NCI-H1436 (cell line): Measurements from ENCODE around the gene LITAF.
"Not testable (repeated sequence)": the region's sequence is repeated elsewhere in the genome, so short reads cannot be mapped to it uniquely, and the experiment has no call there.

Source experiments
- DNase-seq: peaks from one replicate; lab custom pipeline; 2025; lab: John Stamatoyannopoulos, UW

The LITAF gene

GRCh38 chr16:11515540-11516430 lies 70.9 kb downstream of the LITAF start:
- no peak for DNase-seq

GRCh38 chr16:11514283-11514682 lies 72.4 kb downstream of the LITAF start:
- no peak for DNase-seq

- DNase-seq, result not testable (repeated sequence)
Measured at GRCh38 chr16:11513366-11513765, 73.4 kb downstream of the LITAF start.

- DNase-seq, result no peak
Measured at GRCh38 chr16:11511801-11512200, 74.9 kb downstream of the LITAF start.

GRCh38 chr16:11511328-11511727 lies 75.4 kb downstream of the LITAF start:
- no peak for DNase-seq

GRCh38 chr16:11510178-11510973 lies 76.3 kb downstream of the LITAF start:
- DNase-seq, result no peak

GRCh38 chr16:11507991-11508390 lies 78.7 kb downstream of the LITAF start:
- DNase-seq, result no peak

- DNase-seq, result no peak
Measured at GRCh38 chr16:11507350-11507749, 79.4 kb downstream of the LITAF start.

GRCh38 chr16:11506741-11507305 lies 79.9 kb downstream of the LITAF start:
- DNase-seq, result no peak

- DNase-seq, result not testable (repeated sequence)
Measured at GRCh38 chr16:11504261-11504660, 82.5 kb downstream of the LITAF start.

- DNase-seq, result no peak
Measured at GRCh38 chr16:11503566-11503965, 83.2 kb downstream of the LITAF start.

- DNase-seq, result no peak
Measured at GRCh38 chr16:11502239-11502638, 84.5 kb downstream of the LITAF start.

GRCh38 chr16:11501632-11502031 lies 85.1 kb downstream of the LITAF start:
- DNase-seq, result no peak

GRCh38 chr16:11500700-11501346 lies 85.9 kb downstream of the LITAF start:
- DNase-seq, result no peak

- DNase-seq, result no peak
Measured at GRCh38 chr16:11499295-11500089, 87.2 kb downstream of the LITAF start.

- DNase-seq, result no peak
Measured at GRCh38 chr16:11498683-11499082, 88.0 kb downstream of the LITAF start.

GRCh38 chr16:11497851-11498289 lies 88.8 kb downstream of the LITAF start:
- no peak for DNase-seq
